HFF-Myc (cell line): ENCODE results near the gene NEIL1.
A peak's percentile ranks its signal among the peaks of the same experiment; 100 is the strongest.
"Not testable (repeated sequence)": the region's sequence is repeated elsewhere in the genome, so short reads cannot be mapped to it uniquely, and the experiment has no call there.

Source experiments
- DNase-seq: peaks from one replicate; pipeline ENCODE4 v3.0.0-alpha.2; 2011; ENCODE audit warnings: low read depth; ENCODE audit errors: extremely low read depth
- H3K4me3 ChIP-seq: replicated peaks from 2 replicates; pipeline ENCODE4 v1.5.1; 2011; ENCODE audit warnings: low read depth, mild to moderate bottlenecking, control low read depth, low read length
- TF ChIP-seq, protein P1 (sequence below): IDR thresholded peaks from 2 replicates; pipeline ENCODE4 v1.5.1; 2012; ENCODE audit warnings: mild to moderate bottlenecking, low read depth, low read length, control low read depth; ENCODE audit errors: missing control alignments

NEIL1 gene

DNA sequence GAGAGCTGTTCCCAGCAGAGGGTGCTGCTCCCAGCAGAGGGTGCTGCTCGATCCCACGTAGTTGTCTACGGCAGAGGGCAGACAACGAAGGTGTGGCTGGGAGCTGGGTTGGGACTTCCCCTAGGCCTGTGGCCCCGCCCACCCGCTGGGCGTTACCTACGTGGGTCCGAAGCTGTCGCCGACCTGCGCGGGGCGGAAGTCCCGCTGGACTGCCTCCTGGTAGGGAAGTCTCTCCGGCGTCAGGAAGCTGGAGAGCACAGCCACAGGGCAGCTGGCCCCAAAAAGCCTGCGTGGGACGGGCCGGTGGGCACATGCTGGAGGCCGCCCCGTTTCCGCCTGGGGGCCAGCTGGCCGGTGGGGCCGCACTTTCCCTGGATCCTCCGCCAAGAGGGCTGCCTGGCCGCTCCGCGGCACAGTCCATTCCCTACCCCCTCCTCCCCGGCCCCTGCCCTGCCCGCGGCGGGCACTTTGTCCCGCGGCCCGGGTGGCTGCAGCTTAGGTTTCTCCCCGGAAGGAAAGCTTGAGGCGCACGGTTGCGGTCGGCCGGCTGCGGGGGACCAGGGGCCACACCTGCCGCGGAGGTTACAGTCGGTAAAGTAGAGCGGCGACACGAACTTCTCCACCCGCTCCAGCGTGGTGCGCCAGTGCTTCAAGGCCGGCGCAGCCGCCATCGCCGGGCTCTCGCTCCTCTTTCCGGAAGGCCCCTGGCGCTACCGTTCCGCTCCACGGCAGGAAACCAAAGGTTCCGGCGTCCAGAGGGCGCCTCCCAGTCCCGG lies 21.3 kb downstream of the NEIL1 start, which contains the start of gene MAN2C1:
MAN2C1 (minus strand) TSS at position 695 of the 776 bp plus-strand sequence; CDS start at position 671, 24 bp downstream.
- TF ChIP-seq, protein P1, sequence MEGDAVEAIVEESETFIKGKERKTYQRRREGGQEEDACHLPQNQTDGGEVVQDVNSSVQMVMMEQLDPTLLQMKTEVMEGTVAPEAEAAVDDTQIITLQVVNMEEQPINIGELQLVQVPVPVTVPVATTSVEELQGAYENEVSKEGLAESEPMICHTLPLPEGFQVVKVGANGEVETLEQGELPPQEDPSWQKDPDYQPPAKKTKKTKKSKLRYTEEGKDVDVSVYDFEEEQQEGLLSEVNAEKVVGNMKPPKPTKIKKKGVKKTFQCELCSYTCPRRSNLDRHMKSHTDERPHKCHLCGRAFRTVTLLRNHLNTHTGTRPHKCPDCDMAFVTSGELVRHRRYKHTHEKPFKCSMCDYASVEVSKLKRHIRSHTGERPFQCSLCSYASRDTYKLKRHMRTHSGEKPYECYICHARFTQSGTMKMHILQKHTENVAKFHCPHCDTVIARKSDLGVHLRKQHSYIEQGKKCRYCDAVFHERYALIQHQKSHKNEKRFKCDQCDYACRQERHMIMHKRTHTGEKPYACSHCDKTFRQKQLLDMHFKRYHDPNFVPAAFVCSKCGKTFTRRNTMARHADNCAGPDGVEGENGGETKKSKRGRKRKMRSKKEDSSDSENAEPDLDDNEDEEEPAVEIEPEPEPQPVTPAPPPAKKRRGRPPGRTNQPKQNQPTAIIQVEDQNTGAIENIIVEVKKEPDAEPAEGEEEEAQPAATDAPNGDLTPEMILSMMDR, result peak; percentile 76
- peak; percentile 93 for DNase-seq
- peak within 1 kb of the TSS; percentile 86 for H3K4me3 ChIP-seq

DNA sequence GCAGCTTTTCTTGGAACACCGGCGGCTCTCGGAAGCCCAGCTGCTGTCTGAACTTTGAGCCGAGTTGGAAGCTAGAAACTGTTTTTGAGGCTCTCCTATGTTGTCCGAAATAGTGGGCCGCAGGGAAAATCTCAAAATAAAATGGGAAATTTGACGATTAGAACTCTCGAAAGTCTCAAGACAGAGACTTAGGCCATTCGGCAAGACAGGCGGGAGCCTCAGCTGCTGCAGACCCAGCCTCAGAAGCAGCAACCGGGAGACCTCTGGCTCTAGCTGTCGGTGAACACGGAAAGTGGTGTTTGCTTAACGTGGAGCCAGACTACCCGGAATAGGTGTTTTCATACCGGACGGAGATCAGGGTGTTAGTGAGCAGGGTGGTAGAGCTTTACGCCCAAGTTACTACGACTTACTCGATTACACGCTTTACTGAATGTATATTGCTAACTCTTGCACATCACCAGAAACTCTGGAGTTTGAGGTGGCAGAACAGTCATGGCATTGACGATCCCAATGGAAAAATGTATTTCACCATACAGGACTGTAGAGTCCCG lies 21.9 kb downstream of the NEIL1 start:
- DNase-seq, result no peak
- H3K4me3 ChIP-seq, result peak overlapping the region; percentile 86
- TF ChIP-seq, protein P1, result no peak

DNA sequence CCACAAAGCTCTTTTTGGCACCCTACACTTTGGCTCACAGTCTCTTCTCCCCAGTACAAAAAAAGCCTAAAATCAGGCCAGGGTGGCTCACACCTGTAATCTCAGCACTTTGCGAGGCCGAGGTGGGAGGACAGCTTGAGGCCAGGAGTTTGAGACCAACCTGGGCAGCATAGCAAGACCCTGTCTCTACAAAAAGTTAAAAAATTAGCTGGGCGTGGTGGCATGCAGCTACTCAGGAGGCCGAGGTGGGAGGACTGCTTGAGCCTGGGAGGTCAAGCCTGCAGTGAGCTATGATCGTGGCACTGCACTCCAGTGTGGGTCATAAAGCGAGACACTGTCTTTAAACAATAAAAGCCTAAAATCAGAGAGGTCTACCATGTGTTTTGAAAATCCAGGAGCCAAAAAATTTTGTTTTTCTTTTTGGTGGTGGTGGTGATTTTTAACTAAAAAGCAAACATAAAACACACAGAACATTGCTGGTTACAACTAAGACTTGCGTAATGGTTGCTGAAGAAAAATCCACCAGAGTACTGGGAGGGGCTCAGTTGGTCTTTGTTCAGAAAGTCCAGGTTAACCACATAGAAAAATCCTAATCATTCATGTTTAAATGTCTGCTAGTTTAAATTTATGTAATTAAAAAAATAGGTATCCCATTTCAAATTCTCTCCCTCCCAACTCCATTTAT lies 23.2 kb downstream of the NEIL1 start:
- TF ChIP-seq, protein P1, result no peak
- no peak overlapping the region for H3K4me3 ChIP-seq
- DNase-seq, result no peak

DNA sequence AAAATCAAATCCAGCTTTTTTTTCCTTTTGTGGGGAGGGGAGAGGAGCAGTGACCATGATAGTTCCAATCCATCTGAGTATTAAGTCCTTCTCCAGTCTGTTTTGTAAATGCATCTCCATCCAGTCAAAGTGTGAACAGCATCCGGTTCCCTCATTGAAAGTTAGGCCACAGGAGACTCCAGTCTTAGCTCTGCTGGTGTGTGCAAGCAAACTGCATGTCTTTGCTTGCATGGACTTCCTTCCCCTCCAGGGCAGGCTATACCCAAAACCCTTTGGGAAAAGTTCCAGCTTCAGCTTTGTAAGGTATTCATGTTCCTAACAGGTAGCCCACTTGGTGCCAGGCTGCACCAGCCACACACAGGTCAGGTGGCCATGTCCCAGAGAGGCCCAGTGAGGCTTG lies 24.6 kb downstream of the NEIL1 start:
- no peak overlapping the region for H3K4me3 ChIP-seq
- no peak for DNase-seq
- TF ChIP-seq, protein P1, result no peak

DNA sequence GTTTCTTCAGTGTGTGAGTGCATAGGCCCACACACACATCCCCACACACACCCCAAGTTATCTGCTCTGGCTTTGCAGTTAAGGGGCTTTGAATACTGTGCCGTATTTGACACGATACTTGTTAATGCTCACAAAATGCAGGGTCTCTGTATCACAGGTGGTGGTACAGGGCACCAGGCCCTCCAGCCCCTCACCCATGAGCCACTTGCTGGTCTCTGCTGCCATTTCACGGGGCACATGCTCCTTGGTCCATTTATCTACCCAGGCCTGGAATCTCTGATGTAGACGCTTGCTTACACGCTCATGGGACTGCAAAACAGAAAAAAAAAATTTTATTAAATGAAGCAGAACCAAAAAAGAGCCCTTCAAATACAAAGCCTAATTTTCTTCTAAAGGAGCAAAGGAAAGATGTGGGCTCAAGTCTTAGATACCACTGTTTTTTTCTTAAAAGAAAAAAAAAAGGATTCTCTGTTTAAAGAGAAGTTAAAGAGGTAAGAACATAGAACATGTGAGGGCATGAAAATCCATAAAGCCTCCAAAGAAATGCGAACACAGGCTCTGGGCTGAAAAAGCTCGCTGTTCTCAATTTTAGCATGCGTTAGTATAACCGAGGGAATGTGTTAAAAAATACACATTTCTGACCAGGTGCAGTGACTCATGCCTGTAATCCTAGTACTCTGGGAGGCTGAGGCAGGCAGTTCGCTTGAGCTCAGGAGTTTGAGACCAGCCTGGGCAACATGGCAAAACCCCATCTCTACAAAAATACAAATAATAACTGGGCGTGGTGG lies 25.3 kb downstream of the NEIL1 start:
- H3K4me3 ChIP-seq, result no peak overlapping the region
- DNase-seq, result no peak
- TF ChIP-seq, protein P1, result no peak

DNA sequence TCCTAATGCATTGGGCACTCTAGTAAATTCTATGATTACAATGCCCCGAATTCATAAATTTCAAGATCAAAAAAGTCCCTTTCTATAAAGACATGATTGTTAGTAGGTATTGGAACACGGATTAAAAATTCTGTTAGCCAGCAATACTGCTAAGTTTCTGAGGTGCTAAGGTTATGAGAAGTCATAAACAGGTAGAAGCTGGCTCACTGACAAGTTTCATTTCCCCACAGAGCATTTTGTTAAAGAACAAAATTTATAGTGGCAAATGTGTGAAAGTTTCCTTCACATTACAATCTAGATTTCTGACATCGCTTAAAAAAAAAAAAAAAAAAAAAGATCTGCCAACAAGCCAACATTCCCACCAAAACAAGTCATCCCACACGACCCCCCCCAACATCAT lies 33.9 kb downstream of the NEIL1 start:
- H3K4me3 ChIP-seq, result no peak overlapping the region
- DNase-seq, result no peak
- TF ChIP-seq, protein P1, result no peak

DNA sequence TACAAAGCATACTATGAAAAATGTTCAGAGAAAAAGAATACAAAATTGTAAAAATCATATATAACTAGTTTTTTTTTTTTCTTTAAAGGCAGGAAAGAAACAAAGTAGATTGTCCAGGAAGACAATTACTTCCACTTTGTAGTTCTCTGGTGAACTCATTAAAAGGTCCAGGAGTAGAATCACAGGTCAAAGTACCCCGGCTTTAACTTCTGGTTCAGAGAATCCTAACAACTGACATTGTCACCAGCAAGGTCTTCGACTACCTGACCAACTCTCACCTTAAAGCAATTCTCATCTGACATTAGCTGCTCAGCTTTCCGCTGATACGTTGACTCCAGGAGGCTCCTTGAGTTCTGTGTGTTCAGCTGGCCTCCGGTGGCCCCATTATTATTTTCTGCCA lies 37.1 kb downstream of the NEIL1 start:
- H3K4me3 ChIP-seq, DNase-seq: not testable (repeated sequence)
